ENCODE measurements around the gene GOLGA2.
A peak's percentile ranks its signal among the peaks of the same experiment; 100 is the strongest.

GOLGA2 gene

GRCh38 chr9:128218518-128219389, 57.1 kb downstream of the GOLGA2 start:
- Histone ChIP-seq H3K27me3 (peaks cover 5% of the 10 kb centered on the region), H3K27ac (no peak overlapping the region), H3K4me3 (ENCODE audit: low read depth in 1 of 2, low read length in 1 of 2) (peak overlapping the region; percentile 48 to 51), H3K9me3 (no peaks in the 10 kb centered on the region), H3K36me3 (no peaks in the 10 kb centered on the region), H3K4me1 (ENCODE audit: control insufficient read depth in 1 of 2, insufficient read depth in 1 of 2, low read depth in 1 of 2, low read length in 1 of 2) (peaks cover 13 to 18% of the 10 kb centered on the region in 2 experiments)
- peak; percentile 38 for TF ChIP-seq CTCF (IDR thresholded peaks at IDR 0.05)

GRCh38 chr9:128218172-128218517, 57.7 kb downstream of the GOLGA2 start:
- Histone ChIP-seq H3K4me3 (ENCODE audit: low read depth in 1 of 2, low read length in 1 of 2) (peak overlapping the region; percentile 48 to 51), H3K27me3 (peaks cover 7% of the 10 kb centered on the region), H3K36me3 (no peaks in the 10 kb centered on the region), H3K27ac (no peak overlapping the region), H3K4me1 (ENCODE audit: control insufficient read depth in 1 of 2, insufficient read depth in 1 of 2, low read depth in 1 of 2, low read length in 1 of 2) (peaks cover 13 to 18% of the 10 kb centered on the region in 2 experiments), H3K9me3 (no peaks in the 10 kb centered on the region)
- TF ChIP-seq CTCF (IDR thresholded peaks at IDR 0.05), result no peak

- Histone ChIP-seq H3K4me1 (ENCODE audit: control insufficient read depth in 1 of 2, insufficient read depth in 1 of 2, low read depth in 1 of 2, low read length in 1 of 2) (peaks cover 13 to 18% of the 10 kb centered on the region in 2 experiments), H3K36me3 (no peaks in the 10 kb centered on the region), H3K9me3 (no peaks in the 10 kb centered on the region), H3K4me3 (ENCODE audit: low read depth in 1 of 2, low read length in 1 of 2) (no peak overlapping the region), H3K27me3 (peaks cover 9% of the 10 kb centered on the region), H3K27ac (no peak overlapping the region)
- TF ChIP-seq CTCF (IDR thresholded peaks at IDR 0.05), result no peak
Measured at GRCh38 chr9:128216781-128217553, 58.8 kb downstream of the GOLGA2 start.

GRCh38 chr9:128215491-128216409, 60.1 kb downstream of the GOLGA2 start:
- Histone ChIP-seq H3K4me3 (ENCODE audit: low read depth in 1 of 2, low read length in 1 of 2) (no peak overlapping the region), H3K36me3 (no peaks in the 10 kb centered on the region), H3K27me3 (peaks cover 9% of the 10 kb centered on the region), H3K4me1 (ENCODE audit: control insufficient read depth in 1 of 2, insufficient read depth in 1 of 2, low read depth in 1 of 2, low read length in 1 of 2) (peaks cover 13 to 18% of the 10 kb centered on the region in 2 experiments), H3K27ac (no peak overlapping the region), H3K9me3 (no peaks in the 10 kb centered on the region)
- no peak for TF ChIP-seq CTCF (IDR thresholded peaks at IDR 0.05)
